NCI-H526 (cell line): ENCODE measurements around the gene RPL10.
A peak's percentile ranks its signal among the peaks of the same experiment; 100 is the strongest.

ENCODE experiments used
- DNase-seq, 2 experiments: peaks; one replicate each; lab custom pipeline; 2025; lab: John Stamatoyannopoulos, UW

Gene RPL10

DNA sequence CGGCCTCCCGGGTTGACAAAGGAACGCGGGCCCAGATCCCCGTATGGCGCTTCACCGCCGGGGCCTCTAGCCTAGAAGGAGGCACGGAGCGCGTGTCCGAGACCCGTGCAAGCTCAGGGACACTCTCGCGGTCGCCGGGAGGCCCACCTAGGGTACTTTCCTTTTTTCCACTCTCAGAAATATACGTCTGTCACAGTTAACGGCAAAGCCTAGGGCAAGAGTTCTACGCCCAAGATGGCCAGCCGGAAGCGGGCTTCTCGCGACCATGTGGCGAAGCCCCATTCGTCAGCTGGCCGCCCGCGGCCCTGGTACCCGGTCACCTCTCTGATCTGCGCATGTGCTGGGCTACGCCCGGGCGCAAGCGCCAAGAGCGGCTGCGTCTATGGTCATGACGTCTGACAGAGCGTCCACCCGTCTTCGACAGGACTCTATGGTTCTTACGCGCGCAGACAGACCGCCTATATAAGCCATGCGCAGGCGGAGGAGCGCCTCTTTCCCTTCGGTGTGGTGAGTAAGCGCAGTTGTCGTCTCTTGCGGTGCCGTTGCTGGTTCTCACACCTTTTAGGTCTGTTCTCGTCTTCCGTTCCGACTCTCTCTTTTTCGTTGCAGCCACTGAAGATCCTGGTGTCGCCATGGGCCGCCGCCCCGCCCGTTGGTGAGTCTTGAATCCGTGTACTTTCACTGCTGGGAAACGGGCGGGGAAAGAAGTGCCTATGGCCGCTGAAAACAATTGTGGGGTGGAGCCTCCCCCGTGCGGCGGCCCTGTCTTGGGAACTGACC, at the start of gene RPL10:
Gene RPL10 (plus strand): TSS at position 490 of the 780 bp plus-strand sequence. CDS start 143 bp downstream, at position 633.
- peak; percentile 98 to 99 for DNase-seq

DNA sequence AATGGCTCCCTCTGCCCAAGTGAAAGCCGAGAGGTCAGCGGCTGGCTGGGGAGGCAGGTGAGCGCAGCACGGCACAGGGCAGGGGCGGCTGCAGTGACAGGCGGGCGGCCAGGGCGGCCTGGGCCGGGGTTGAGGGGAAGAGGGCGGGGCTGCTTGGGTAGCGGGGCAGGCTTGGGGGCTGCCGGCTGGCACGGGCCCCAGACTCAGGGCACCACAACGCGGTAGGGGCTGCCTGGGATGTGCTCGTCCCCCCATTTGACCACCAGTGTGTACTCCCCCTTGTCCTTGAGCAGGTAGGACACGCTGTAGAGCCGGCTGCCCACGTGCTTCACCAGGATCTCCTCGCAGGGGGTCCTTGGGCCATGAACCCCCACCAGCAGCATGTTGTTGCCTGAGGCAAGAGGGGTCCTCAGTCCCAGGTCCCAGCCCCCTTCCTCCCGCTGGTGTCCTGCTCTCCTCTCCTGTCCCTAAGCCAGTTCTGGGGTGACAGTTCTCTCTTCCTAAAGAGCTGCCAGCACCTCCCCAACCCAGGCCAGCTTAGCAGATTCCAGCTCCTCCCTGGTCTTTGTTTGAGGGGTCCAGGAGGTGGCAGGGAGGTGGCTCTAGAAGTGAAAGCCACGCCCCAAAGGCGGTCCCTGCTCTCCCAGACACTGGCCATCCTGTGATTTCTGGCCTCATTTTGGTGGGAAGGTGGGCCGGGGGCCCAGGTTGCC, 49.4 kb upstream of the RPL10 start:
- no peak for DNase-seq

DNA sequence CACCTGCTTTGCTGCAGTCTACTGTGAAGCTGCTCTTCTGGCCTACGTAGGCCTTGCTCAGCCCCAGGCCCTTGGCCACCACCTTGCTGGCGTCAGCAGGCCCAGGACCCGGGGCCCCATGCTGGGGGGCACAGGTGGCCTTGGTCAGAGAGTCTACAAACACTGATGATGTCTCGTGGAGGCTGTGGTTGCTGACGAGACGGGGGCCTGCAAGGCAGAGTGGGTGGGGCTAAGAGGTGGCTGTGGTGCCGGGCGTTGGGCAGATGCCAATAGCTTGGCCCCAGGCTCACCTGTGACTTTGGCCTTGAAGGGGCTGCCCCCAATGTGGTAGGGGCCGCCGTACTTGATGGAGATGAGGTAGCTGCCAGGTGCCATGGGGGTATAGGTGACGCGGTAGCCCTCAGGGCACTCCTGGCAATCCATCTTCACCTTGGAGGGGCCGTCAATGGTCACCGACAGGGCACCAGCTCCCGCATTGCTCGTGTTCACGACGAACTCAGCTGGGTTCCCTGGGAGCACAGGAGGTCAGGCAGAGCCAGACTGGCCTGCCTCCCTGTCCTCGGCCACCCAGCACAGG, 48.7 kb upstream of the RPL10 start:
- no peak for DNase-seq

DNA sequence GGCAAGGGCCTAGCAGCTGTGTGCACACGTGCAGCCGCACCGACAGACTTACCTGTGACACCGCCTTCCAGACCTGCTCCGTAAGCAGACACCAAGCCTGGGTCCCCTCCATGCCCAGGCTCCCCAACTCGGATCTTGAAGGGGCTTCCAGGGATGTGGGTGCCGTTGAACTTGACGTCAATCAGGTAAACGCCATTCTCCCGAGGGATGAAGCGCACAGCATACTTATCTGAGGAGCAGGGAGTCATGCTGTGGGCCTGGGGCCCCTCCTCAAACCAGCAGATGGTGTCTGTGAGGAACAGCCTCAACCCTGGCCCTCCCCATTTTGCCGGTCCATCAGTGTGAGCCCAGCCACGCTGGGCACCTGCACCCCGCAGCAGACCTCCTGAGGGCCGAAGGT, 48.2 kb upstream of the RPL10 start:
- no peak for DNase-seq

DNA sequence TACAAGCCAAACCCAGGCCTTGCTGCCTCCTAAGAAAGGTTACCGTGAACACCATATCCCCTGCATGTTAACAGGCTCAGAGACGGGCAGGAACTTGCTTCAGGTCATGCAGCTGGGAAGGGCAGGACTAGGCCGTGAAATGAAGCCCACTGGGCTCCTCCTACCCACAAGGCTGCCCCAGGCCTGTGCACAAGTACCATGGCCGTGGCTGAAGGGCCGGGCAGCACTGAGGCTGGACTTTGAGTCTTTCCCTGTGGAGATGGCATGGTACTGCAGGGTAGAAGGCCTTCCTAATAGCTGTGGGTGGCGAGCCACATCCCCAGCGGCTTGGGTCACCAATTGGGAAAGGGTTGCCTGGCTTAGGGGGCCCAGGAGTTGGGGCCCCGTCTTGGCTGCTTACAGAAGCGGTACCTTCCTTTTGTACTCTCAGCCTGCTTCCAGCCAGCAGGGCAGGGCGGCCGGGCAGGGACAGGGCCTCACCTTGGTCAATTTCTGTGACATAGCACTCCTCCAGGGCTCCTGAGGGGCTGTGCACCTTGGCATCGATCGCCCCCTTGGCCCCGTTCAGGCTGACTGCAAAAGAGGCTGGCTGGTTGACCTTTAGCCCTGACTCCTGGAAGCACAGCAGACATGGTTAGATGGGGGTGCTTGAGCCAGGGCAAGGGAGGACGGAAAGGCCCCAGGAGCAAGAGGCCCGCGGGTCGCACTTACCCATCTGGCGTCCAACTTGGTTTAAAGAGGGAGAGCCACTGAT, 47.6 kb upstream of the RPL10 start:
- DNase-seq, result no peak

DNA sequence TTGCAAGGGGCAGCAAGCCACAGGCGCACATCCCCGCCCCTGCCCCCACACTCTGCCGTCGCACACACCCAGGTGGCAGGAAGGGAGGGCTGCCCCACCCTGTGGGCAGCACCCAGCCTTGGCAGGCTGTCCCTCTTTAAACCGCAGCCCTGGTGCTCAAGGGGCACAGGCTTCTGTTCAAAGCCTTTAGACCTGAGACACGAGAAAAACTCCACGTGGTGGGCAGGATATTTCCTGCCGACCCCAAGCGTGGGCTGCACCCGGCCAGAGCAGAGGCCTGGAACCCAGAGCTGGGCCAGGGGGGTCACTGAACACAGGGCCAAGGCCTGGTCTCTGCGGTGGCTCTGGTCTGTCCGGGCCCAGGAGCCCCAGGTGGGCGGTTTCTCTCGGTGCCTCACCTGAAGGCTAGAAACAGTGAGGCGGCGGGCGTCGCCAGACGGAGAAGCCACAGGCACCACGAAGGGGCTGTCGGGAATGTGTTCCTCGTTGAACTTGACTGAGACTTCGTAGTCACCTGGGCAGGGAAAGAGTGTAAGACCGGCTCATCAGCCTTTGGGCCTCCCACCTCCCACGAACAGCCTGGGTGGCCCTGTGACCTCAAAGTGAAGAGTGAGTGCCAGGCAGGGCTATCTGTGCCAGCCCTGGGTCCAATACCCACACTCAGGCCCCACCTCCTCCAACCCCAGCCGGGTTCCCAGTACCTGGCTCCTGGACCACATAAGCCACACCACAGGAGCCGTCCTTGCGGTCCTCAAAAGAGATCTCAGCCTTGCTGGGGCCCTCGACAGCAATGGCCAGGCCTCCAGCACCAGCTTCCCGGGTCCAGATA, 46.8 kb upstream of the RPL10 start:
- DNase-seq, result no peak

DNA sequence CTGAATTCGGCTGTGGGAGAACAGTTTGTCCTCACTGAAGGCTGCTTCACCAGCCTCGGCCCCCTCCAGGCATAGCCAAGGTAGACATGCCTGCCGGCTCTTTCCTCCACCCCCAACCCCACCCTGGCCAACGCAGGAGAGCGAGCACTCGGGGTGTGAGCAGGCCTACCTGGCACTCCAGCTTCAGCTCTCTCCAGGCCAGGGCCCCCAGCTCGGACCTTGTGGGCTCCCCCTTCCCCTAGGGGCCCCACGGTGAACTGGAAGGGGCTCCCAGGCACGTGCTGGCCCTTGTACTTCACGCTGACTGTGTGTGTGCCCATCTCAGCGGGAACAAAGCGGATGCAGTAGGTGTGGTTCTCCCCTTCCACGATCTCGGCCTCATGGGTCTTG, 46.2 kb upstream of the RPL10 start:
- no peak for DNase-seq

DNA sequence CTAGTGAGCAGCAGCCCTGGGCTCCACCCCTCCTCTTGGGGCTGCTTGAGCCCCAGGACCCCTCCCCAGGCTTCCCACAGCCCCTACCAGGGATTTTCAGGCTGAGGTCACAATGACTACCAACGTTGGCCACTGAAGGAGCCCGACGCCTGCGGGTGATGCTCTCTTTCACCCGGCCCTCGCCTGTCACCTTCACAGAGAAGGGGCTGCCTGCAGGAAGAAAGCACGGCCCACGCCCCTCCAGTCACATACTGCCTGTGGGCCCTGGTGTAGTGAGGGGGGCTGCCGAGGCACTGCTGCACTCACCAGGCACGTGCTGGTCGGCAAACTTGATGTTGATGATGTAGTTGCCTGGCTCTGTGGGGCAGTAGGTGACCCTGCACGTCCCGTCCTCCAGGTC, 45.7 kb upstream of the RPL10 start:
- DNase-seq, result no peak

DNA sequence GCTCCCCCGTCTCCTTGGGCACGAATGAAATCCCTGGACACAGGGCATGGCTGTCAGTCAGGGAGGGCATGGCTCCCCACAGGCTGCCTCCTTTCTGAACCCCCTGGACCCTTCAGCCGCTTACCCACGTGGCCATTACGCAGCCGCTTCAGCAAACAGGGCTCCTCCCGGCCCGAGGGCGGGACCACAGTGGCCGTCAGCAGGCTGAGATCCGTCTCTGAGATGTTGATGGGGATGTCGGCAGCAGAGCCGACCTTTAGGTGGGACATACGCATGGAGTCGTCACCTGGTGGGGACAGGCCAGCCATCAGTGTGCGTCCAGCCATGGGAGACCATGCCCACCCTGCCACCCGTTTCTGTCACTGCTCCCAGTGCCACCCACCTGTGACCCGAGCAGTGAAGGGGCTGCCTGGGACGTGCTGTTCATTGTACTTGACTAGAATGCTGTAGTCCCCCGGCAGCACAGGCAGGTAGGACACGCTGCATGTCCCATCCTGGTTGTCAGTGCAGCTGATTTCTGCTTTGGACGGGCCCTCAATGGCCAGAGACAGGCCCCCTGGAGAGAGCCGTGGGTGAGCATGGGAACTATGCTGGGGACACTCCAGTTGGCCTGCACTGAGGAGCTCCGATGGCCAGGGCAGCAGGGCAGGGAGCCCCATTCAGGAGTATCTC, 44.9 kb upstream of the RPL10 start:
- DNase-seq, result no peak

DNA sequence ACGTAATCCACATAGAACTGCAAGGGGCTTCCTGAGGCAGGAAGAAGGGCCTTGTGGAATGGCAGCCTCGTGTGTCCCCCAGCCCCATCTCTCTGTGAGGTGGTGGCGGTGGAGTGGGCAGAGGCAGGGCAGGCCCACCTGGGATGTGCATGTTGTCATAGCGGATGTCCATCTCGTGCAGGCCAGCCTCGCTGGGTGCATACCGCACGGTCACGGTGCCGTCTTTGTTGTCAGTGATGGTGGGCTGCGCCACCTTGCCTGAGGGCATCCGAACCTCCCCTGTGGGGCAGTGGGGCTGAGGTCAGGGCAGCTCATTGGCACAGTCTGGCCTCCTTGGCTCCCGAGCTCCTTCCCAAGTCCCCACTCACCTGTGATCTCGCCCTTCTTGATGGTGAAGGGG, 44.2 kb upstream of the RPL10 start:
- no peak for DNase-seq

DNA sequence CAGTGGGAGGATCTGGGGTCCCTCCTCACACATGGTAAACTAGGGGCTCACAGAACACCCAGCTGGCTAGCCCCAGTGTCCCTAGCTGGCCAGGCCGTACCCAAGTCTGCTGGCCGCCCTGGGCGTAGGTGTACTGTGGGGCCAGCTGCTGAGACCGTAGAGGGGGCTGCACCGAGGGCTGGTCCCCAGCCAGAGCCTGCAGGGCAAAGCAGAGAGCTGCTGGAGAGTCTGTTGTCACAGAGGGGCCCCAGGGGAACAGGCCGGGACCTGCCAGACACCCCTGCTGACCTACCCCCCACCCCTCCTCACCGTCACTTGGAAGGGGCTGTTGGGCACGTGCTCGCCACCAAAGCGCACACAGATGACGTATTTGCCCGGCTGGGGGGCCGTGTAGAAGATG, 43.7 kb upstream of the RPL10 start:
- DNase-seq, result no peak

DNA sequence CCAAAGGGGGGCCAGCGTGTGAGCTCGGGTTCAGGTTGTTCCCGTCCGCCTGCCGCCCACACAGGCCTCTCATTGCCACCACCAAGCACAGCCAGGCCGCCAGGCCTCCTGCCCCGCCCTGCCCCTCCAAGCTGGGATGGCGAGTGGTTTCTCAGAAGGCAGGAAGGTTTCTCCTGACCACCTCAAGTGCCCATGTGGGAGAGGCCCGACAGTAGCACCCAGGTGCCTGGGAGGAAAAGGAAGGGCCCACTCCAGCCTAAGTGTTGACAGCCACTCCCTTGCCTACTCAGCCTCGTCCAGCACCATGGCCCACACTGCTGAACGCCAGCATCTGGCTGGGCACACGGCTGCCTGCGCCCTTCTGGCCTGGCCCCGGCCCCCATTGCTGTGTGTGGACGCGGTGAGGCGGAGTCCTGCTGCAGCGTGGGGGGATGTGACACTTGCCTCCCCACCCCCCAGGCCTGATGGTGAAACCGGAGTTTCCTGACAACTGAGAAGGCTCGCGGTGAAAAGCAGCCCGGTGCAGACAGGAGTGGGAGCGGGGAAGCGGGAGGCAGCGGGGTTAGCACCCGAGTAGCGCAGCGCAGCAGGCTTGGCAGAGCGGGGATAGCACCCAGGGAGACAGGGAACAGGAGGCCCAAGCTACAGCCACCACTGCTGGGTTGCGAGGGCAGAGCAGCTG, 42.9 kb upstream of the RPL10 start:
- DNase-seq, result no peak

DNA sequence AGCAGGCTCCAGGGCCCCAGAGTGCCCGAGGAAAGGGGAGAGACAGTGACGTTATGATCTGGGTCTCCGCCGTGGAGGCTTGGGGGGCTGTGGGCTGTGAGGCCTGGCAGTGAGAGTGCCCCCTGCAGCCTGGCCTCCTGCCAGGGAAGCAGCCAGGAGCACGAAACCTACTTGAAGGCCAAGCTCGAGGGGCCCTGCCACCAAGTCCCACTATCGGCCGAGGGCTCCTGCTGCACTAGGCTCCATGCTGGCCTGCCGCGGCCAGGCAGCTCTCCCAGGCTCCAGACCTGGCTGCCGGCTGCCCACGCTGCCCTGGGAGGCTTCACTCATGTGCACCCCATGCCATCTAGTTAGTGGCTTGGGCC, 42.4 kb upstream of the RPL10 start:
- DNase-seq, result no peak

DNA sequence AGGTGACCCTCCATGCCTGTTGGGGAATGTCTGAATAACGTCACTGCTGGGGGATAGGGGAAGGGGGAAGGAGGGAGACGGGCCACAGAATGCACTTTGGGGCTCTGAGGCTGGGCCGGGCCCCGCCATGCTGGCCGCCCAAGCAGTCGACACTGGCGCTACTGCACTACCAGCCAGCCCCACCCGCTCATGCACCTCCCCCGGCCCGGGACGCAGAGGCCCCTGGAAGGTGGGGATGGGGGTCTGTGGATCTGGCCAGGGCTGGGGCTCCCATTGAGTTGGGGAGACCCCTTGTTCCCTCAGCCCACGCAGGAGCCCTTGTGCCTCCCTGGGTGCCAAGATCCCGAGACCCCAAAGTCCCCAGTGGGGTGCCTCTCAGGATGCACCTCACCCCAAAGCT, 41.6 kb upstream of the RPL10 start:
- DNase-seq, result no peak

DNA sequence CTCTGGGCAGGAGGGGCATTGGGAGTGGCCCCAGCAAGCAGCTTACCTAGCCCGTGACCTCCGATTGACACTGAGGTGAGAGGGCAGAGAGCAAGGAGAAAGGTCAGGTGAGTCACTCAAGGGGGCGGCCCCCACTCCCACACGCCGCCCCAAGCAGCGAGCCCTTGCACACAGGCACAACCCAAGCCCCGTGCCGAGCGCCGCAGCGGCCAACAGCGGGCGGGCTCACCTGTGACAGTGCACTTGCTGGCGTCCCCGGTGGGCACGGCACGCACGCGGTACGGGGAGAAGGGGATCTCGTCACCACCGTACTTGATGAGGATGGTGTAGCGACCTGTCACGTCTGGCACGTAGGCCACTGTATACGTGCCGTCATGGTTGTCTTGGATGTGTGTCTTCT, 41.0 kb upstream of the RPL10 start:
- DNase-seq, result no peak

DNA sequence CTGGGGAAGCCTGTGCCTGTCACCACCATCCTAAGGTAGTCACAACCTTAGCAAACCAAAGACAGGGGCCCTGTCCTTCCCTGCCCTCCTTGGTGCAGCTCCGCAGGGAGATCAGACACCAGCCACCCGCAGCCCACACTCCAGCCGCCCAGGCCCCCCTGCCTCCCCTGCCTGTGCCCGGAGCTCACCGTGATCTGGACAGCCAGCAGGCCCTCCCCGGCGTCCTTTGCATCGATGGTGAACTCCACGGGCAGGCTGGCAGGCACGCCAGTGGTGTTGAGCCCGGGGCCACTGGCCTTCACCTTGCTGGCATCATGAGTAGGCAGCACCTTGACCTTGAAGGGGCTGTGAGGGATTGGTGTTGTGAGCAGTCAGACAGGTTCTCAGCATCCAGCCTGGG, 40.2 kb upstream of the RPL10 start:
- no peak for DNase-seq

DNA sequence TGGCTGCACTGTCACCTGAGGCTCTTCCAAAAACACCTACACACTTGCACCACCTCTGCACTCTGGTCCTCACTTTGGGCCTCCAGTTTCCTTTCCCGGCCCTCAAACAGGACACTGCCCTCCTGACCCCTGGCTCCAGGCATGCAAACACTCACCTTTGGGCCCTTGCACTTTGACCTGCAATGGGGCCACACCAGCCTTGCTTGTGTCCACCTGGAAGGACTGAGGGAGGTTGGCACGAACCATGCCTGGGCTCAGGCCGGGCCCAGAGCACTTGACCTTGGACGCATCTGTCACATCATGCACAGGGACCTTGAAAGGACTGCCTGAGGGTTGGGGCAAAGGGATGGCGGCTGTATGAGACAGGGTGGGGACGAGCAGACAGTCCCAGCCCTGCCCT, 39.3 kb upstream of the RPL10 start:
- DNase-seq, result no peak

DNA sequence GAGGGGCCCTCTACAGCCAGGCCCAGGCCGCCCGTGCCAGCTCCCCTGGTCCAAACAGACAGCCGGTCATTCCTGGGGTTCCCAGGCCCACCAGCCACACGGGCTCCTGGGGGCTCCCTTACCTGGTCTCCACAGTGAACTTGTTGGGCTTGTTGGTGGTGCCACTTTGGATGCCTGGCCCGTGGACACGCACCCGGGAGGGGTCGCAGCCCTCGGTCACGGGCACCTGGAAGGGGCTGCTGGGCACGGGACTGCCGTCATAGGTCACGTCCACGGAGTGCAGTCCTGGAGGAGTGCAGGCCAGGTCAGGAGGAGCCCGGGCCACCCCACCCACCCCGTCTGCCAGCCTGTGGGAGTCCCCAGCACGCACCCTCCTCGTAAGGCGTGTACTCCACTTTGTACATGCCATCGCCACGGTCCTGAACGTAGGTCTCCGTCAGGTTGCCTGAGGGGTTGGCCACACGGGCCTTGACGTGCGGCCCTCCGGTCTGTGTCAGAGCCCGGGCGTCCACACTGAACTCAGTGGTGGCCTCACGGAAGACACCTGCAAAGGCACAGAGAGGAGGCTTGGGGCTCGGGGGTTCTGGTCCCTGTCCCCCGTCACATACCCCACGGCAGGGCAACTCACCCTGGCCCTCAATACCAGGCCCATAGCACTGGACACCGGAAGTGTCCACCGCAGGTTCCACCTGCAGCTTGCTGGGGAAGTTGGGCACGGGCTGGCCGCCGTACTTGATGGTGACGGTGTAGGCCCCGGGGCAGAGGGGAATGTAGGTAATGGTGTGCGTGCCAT, 38.6 kb upstream of the RPL10 start:
- DNase-seq, result no peak

DNA sequence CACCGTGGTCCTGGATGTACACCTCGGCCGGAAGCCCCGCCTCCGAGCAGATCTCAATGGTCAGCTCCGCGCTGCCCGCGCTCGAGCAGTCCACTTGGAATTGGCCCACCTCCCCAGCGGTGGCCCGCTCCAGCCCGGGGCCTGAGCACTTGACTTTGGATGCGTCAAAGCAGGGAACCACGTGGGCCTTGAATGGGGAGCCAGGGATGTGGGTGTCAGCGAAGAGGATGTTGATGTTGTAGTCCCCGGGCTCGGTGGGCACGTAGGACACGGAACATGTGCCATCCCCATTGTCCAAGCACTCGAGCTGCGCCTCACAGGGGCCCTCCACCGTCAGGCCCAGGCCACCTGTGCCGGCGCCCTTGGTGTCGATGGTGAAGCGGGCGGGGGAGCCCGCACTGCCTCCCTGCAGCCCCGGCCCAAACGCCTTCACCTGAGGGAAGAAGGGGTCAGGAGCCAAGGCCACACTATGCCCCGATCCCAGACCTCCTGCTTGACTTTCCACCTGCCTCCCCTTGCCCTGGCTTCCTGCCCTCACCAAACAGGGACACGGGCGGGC, 37.9 kb upstream of the RPL10 start:
- no peak for DNase-seq
